Measurements from ENCODE around the gene GAK.

Gene GAK

GRCh38 chr4:833156-833555, 99.0 kb downstream of the GAK start:
- Histone ChIP-seq H3K4me1 (peaks cover 68% of the 10 kb centered on the region), H4K20me1 (peaks cover 11% of the 10 kb centered on the region; the same call in 1 of the 2 replicates), H3K9me3 (peaks cover 26% of the 10 kb centered on the region), H3K4me3 (no peak overlapping the region), H3K27ac (peak overlapping the region; percentile 26; the same call in 1 of the 2 replicates), H3K9ac (no peak overlapping the region), H3K4me2 (peak overlapping the region; percentile 56), H3K27me3 (peaks cover 21% of the 10 kb centered on the region), H3K36me3 (no peaks in the 10 kb centered on the region)
- no peak for TF ChIP-seq Cebpa-rat (IDR thresholded peaks at IDR 0.05)

DNA sequence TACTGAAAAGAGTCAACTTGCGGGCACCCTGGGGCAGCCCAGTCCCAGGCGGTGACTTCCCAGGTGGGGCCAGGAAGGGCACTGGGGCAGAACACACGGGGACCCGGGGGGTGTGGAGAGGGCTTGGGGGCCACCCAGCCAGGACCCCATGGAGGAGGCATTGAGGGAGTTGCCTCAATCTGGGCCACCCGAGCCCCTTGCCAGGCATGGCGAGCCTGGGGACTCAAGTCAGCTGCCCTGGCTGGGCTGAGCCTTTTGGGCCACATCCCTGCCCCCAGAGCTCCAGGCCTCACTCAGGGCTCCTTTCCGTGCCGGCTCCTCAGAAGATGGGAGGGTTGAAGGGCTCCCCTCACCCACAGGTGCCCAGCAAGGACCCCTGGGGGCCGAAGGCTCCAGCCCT, 99.6 kb downstream of the GAK start:
- Histone ChIP-seq H3K9ac (no peak overlapping the region), H3K27me3 (peaks cover 27% of the 10 kb centered on the region), H3K36me3 (no peaks in the 10 kb centered on the region), H3K4me1 (peaks cover 68% of the 10 kb centered on the region), H4K20me1 (peaks cover 11% of the 10 kb centered on the region; the same call in 1 of the 2 replicates), H3K4me3 (no peak overlapping the region), H3K27ac (peak overlapping the region; percentile 26; the same call in 1 of the 2 replicates), H3K9me3 (peaks cover 20% of the 10 kb centered on the region), H3K4me2 (peak overlapping the region; percentile 56)
- no peak for TF ChIP-seq Cebpa-rat (IDR thresholded peaks at IDR 0.05)

DNA sequence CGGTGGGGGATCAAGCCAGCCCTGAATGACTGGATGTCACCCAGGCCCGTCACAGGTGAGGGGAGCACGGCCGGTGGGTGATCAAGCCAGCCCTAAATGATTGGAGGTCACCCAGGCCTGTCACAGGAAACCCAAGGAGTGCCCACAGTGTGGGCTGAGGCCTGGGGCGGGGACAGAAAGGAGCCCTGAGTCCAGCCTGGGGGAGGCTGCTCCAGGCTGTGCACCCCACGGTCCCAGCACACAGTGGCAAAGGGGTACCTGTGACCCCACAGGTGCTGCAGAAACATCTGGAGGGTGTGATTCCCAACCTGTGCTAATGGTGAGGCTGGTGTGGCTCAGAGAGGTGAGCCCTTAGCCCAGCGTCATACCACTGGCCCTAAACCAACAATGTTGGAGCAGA, 100.0 kb downstream of the GAK start:
- H3K27ac ChIP-seq, result no peak overlapping the region
- no peak overlapping the region for H3K9ac ChIP-seq
- no peak for TF ChIP-seq Cebpa-rat (IDR thresholded peaks at IDR 0.05)
- no peaks in the 10 kb centered on the region for H3K36me3 ChIP-seq
- H3K27me3 ChIP-seq, result peaks cover 32% of the 10 kb centered on the region
- H3K4me3 ChIP-seq, result no peak overlapping the region
- H4K20me1 ChIP-seq, result peaks cover 11% of the 10 kb centered on the region; the same call in 1 of the 2 replicates
- peaks cover 16% of the 10 kb centered on the region for H3K9me3 ChIP-seq
- H3K4me2 ChIP-seq, result peak overlapping the region; percentile 56
- peaks cover 68% of the 10 kb centered on the region for H3K4me1 ChIP-seq

- TF ChIP-seq Cebpa-rat (IDR thresholded peaks at IDR 0.05), result no peak
- H3K27me3 ChIP-seq, result peaks cover 38% of the 10 kb centered on the region
- no peak overlapping the region for H3K4me3 ChIP-seq
- H3K9ac ChIP-seq, result no peak overlapping the region
- H3K9me3 ChIP-seq, result peaks cover 9% of the 10 kb centered on the region; the same call in 1 of the 2 replicates
- no peaks in the 10 kb centered on the region for H3K36me3 ChIP-seq
- H3K27ac ChIP-seq, result no peak overlapping the region
- H3K4me2 ChIP-seq, result no peak overlapping the region
- peaks cover 11% of the 10 kb centered on the region; the same call in 1 of the 2 replicates for H4K20me1 ChIP-seq
- H3K4me1 ChIP-seq, result peaks cover 68% of the 10 kb centered on the region
Measured at GRCh38 chr4:831483-831805, 100.7 kb downstream of the GAK start.

GRCh38 chr4:830601-831482, 101.3 kb downstream of the GAK start:
- peaks cover 41% of the 10 kb centered on the region for H3K27me3 ChIP-seq
- no peak overlapping the region for H3K27ac ChIP-seq

GRCh38 chr4:829761-830600, 102.1 kb downstream of the GAK start:
- H3K27ac ChIP-seq, result peak overlapping the region; percentile 38; the same call in 1 of the 2 replicates
- no peak overlapping the region for H3K4me3 ChIP-seq
- H3K4me1 ChIP-seq, result peaks cover 66% of the 10 kb centered on the region
- TF ChIP-seq Cebpa-rat (IDR thresholded peaks at IDR 0.05), result no peak
- H3K27me3 ChIP-seq, result peaks cover 49% of the 10 kb centered on the region
- H3K9me3 ChIP-seq, result peaks cover 9% of the 10 kb centered on the region; the same call in 1 of the 2 replicates
- peaks cover 16% of the 10 kb centered on the region for H4K20me1 ChIP-seq
- H3K36me3 ChIP-seq, result no peaks in the 10 kb centered on the region
- peak overlapping the region; percentile 71 for H3K4me2 ChIP-seq
- H3K9ac ChIP-seq, result peak overlapping the region; percentile 45

More at GRCh38 chr4:830601-831482, 101.3 kb downstream of the GAK start:
- no peaks in the 10 kb centered on the region for H3K36me3 ChIP-seq
- peak overlapping the region; percentile 71 for H3K4me2 ChIP-seq
- peaks cover 9% of the 10 kb centered on the region; the same call in 1 of the 2 replicates for H3K9me3 ChIP-seq
- peaks cover 11% of the 10 kb centered on the region; the same call in 1 of the 2 replicates for H4K20me1 ChIP-seq
- no peak for TF ChIP-seq Cebpa-rat (IDR thresholded peaks at IDR 0.05)
- H3K4me1 ChIP-seq, result peaks cover 68% of the 10 kb centered on the region
- no peak overlapping the region for H3K4me3 ChIP-seq
- H3K9ac ChIP-seq, result peak overlapping the region; percentile 45; the same call in 1 of the 2 replicates

DNA sequence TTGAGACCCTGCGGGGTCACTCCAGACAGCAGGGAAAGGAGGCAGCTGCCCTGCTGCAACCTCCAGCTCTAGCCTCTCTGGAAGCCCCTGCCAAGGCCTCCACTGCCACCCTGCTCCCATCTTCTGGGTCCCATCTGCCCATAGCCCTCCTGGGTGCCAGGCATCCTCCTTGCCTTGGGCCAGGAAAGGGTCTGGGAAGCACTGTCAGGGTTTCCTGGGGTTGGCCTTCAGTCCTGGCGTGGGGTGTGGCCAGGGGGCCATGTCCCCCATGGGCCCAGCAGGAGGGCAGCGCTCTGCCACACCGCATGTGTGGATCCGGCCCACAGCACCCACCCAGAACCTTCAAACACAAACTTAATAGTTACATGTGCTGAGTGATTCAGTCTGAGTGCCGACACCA, 102.8 kb downstream of the GAK start:
- no peak overlapping the region; the same call in 1 of the 2 replicates for H3K9ac ChIP-seq
- peak overlapping the region; percentile 71; the same call in 1 of the 2 replicates for H3K4me2 ChIP-seq
- no peak overlapping the region for H3K27ac ChIP-seq
- no peak for TF ChIP-seq Cebpa-rat (IDR thresholded peaks at IDR 0.05)
- H3K4me1 ChIP-seq, result peaks cover 66% of the 10 kb centered on the region
- no peak overlapping the region for H3K4me3 ChIP-seq
- peaks cover 9% of the 10 kb centered on the region; the same call in 1 of the 2 replicates for H3K9me3 ChIP-seq
- H3K27me3 ChIP-seq, result peaks cover 56% of the 10 kb centered on the region
- H3K36me3 ChIP-seq, result no peaks in the 10 kb centered on the region
- peaks cover 23% of the 10 kb centered on the region for H4K20me1 ChIP-seq

DNA sequence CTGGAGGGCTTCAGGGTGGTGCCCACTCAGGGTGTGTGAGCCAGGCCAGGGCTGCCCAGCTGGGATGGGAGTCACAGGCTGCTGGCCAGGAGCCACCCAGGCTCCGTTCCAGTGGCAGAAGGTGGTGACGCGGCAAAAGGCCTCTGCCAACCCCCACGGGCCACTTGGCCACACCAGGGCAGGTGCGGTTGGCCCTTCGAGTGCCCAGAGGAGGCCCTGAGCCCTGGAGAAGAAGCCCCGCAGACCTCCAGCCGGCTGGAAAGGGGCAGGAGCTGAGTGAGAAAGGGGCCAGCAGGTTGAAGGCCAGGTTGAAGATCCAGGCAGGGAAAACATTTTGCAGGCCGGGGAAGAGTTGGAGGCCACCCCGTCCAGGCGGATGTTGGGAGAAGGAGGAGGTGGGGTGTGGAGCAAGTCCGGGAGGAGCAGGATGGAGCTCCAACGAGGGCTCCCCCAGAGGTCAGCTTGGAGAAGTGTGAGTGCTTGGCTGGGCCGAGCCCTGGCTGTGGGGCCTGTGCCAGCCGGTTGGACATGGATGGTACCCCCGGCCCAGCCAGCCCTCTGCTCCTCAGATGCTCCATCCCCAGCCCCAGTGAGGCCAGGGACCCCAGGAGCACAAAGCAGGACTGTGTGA, 103.4 kb downstream of the GAK start:
- H4K20me1 ChIP-seq, result peaks cover 28% of the 10 kb centered on the region
- H3K4me2 ChIP-seq, result no peak overlapping the region
- peaks cover 66% of the 10 kb centered on the region for H3K4me1 ChIP-seq
- H3K9ac ChIP-seq, result no peak overlapping the region
- peaks cover 9% of the 10 kb centered on the region; the same call in 1 of the 2 replicates for H3K9me3 ChIP-seq
- H3K27ac ChIP-seq, result no peak overlapping the region
- H3K36me3 ChIP-seq, result no peaks in the 10 kb centered on the region
- no peak for TF ChIP-seq Cebpa-rat (IDR thresholded peaks at IDR 0.05)
- H3K4me3 ChIP-seq, result no peak overlapping the region
- H3K27me3 ChIP-seq, result peaks cover 62% of the 10 kb centered on the region
